ENCODE measurements around the gene STARD10.
A peak's percentile ranks its signal among the peaks of the same experiment; 100 is the strongest.

The STARD10 gene

GRCh38 chr11:72820439-72821139, 26.7 kb upstream of the STARD10 start:
- no peak for TF ChIP-seq CTCF (IDR thresholded peaks at IDR 0.05; ENCODE audit: low read depth, low read length, missing control alignments)
- no peak overlapping the region for H3K4me3 ChIP-seq (ENCODE audit: low read depth, low read length)
- no peak for DNase-seq (ENCODE audit: low read depth)

GRCh38 chr11:72818971-72819370, 25.1 kb upstream of the STARD10 start:
- DNase-seq (ENCODE audit: low read depth): no peak
- H3K4me3 ChIP-seq (ENCODE audit: low read depth, low read length): no peak overlapping the region
- no peak for TF ChIP-seq CTCF (IDR thresholded peaks at IDR 0.05; ENCODE audit: low read depth, low read length, missing control alignments)

GRCh38 chr11:72817966-72818365, 24.1 kb upstream of the STARD10 start:
- TF ChIP-seq CTCF (IDR thresholded peaks at IDR 0.05; ENCODE audit: low read depth, low read length, missing control alignments): no peak
- no peak overlapping the region for H3K4me3 ChIP-seq (ENCODE audit: low read depth, low read length)

GRCh38 chr11:72816404-72816990, 22.6 kb upstream of the STARD10 start:
- H3K4me3 ChIP-seq (ENCODE audit: low read depth, low read length): peak overlapping the region; percentile 63
- no peak for DNase-seq (ENCODE audit: low read depth)
- no peak for TF ChIP-seq CTCF (IDR thresholded peaks at IDR 0.05; ENCODE audit: low read depth, low read length, missing control alignments)

More at GRCh38 chr11:72817966-72818365, 24.1 kb upstream of the STARD10 start:
- no peak for DNase-seq (ENCODE audit: low read depth)

- TF ChIP-seq CTCF (IDR thresholded peaks at IDR 0.05; ENCODE audit: low read depth, low read length, missing control alignments): no peak
- no peak for DNase-seq (ENCODE audit: low read depth)
- peak overlapping the region; percentile 63 for H3K4me3 ChIP-seq (ENCODE audit: low read depth, low read length)
Measured at GRCh38 chr11:72815110-72815618, 21.3 kb upstream of the STARD10 start.

- H3K4me3 ChIP-seq (ENCODE audit: low read depth, low read length): peak within 1 kb of the TSS; percentile 63
- DNase-seq (ENCODE audit: low read depth): no peak
- peak; percentile 12 for TF ChIP-seq CTCF (IDR thresholded peaks at IDR 0.05; ENCODE audit: low read depth, low read length, missing control alignments)
Measured at GRCh38 chr11:72814286-72815109, 20.7 kb upstream of the STARD10 start, which contains the start of gene ATG16L2. TSS of gene ATG16L2 (plus strand) at chr11:72814411. CDS start at chr11:72814446, 35 bp downstream.
